Liver (tissue), 3 donors: ENCODE data around the gene RASGRP2.

ENCODE experiments used
- EGR1 ChIP-seq, 2 donors: IDR thresholded peaks; 2 replicates each; pipeline ENCODE4 v1.6.1; 2016 to 2018; ENCODE audit warnings: antibody characterized with exemption in 2 of 2, low read depth in 2 of 2
- HNF4A ChIP-seq, 2 donors: conservative IDR thresholded peaks; 2 replicates each; pipeline ENCODE4 v1.6.1; 2016; ENCODE audit warnings: antibody characterized with exemption in 2 of 2, mild to moderate bottlenecking in 2 of 2
- JUND ChIP-seq, 2 donors: IDR thresholded peaks; 2 replicates each; pipeline ENCODE4 v1.6.1; 2016; ENCODE audit warnings: antibody characterized with exemption in 2 of 2
- TAF1 ChIP-seq: conservative IDR thresholded peaks from 2 replicates; pipeline ENCODE4 v1.6.1; 2016; ENCODE audit warnings: antibody characterized with exemption, mild to moderate bottlenecking
- TF ChIP-seq, protein P1 (sequence below): fragments of 150-350 bp; IDR thresholded peaks from 2 replicates; pipeline ENCODE4 v1.5.1; 2017; ENCODE audit warnings: improper control_type of control experiment, low read depth, low read length; ENCODE audit not compliant: missing input control
- TF ChIP-seq, protein P2 (sequence below): IDR thresholded peaks from 2 replicates; pipeline ENCODE4 v1.6.1; 2016; ENCODE audit warnings: antibody characterized with exemption
- donor health status: healthy.
- donor health status: healthy.

DNA sequence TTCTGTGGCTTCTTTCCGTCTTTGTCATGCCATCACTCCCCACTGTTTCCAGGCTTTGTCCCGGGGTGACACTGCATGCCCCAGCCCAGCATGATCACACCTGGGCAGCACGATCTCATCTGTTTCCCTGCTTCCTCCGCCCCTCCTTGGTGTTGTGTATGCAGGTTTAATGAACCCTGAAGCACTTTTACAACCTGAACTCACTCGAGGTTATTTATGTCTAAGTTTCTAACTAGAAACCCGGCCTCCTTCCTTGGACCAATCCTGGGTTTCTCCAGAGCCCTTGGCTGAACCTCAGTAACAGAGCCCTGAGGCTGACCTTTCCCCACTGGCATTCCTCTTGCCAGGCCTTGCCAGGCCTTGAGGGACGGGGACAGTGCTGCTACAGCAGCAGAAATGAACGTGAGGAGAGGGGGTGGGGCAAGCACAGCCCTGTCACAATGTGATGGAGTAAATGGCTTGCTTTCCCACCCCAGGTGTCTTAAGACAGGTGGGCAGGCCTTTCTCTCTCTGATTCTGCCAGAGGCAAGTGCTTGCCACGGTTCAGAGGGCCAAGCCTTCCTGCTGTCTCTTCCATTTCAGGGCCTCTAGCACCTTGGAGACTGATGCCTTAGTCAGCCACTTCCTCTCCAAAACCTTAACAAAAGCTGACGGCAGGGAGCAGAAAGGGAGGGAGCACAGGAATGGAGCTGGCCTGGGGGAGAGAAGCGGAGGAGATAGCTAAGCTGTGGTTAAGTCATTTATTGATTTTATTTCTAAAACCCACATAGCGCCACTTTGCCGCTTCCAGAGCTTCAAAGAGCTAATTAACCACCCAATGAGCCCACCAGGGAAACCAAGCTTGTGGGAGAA is 19.0 kb upstream of the RASGRP2 start:
- TF ChIP-seq HNF4A (conservative IDR thresholded peaks at IDR 0.05) (no peak), EGR1 (IDR thresholded peaks at IDR 0.05; ENCODE audit: low read depth in 2 of 2) (no peak), TAF1 (no peak), JUND (IDR thresholded peaks at IDR 0.05) (no peak)
- TF ChIP-seq, protein P1, sequence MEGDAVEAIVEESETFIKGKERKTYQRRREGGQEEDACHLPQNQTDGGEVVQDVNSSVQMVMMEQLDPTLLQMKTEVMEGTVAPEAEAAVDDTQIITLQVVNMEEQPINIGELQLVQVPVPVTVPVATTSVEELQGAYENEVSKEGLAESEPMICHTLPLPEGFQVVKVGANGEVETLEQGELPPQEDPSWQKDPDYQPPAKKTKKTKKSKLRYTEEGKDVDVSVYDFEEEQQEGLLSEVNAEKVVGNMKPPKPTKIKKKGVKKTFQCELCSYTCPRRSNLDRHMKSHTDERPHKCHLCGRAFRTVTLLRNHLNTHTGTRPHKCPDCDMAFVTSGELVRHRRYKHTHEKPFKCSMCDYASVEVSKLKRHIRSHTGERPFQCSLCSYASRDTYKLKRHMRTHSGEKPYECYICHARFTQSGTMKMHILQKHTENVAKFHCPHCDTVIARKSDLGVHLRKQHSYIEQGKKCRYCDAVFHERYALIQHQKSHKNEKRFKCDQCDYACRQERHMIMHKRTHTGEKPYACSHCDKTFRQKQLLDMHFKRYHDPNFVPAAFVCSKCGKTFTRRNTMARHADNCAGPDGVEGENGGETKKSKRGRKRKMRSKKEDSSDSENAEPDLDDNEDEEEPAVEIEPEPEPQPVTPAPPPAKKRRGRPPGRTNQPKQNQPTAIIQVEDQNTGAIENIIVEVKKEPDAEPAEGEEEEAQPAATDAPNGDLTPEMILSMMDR = no peak
- TF ChIP-seq, protein P2, sequence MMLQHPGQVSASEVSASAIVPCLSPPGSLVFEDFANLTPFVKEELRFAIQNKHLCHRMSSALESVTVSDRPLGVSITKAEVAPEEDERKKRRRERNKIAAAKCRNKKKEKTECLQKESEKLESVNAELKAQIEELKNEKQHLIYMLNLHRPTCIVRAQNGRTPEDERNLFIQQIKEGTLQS = no peak
